Measurements from ENCODE around the gene MTAP. TPM values are rescaled to one million over a fixed set of nuclear protein-coding genes. Genes with fewer than 3 reads are reported as not detected.

Gene MTAP
- total and polyA plus RNA-seq, 2 of the 13 experiments (the other 11 are each of a cell fraction or from before 2014, with no cell fraction given) = 16.7 to 51.2 TPM

- no peak for TF ChIP-seq PAWR (CRISPR knock-in tag; IDR thresholded peaks at IDR 0.05; ENCODE audit: borderline replicate concordance)
- TF ChIP-seq ZNF781 (CRISPR knock-in tag; IDR thresholded peaks at IDR 0.05; ENCODE audit: borderline replicate concordance, not compliant biosample characterization) = no peak
- no peak for TF ChIP-seq HNF4G (IDR thresholded peaks at IDR 0.05; ENCODE audit: borderline replicate concordance, low read depth, low read length)
- TF ChIP-seq HNF4G (CRISPR knock-in tag; IDR thresholded peaks at IDR 0.05; ENCODE audit: borderline replicate concordance, low read depth) = no peak
- no peak for TF ChIP-seq MAZ (IDR thresholded peaks at IDR 0.05; ENCODE audit: borderline replicate concordance, low read depth, low read length)
- TF ChIP-seq MAZ (CRISPR knock-in tag; IDR thresholded peaks at IDR 0.05; ENCODE audit: low read depth) = no peak
- TF ChIP-seq EZH2 (conservative IDR thresholded peaks at IDR 0.05; ENCODE audit: low read depth, low read length) = no peak
- no peak for TF ChIP-seq MIER3 (CRISPR knock-in tag; IDR thresholded peaks at IDR 0.05; ENCODE audit: borderline replicate concordance)
- TF ChIP-seq ZNF773 (CRISPR knock-in tag; IDR thresholded peaks at IDR 0.05; ENCODE audit: borderline replicate concordance) = no peak
- TF ChIP-seq RCOR2 (CRISPR knock-in tag; IDR thresholded peaks at IDR 0.05) = no peak
- no peak for TF ChIP-seq TRIM22 (IDR thresholded peaks at IDR 0.05)
These were observed 181.1 kb downstream of the MTAP start (continued) for GRCh38 chr9:21983561-21983935.

GRCh38 chr9:21984101-21984500 is 181.7 kb downstream of the MTAP start:
- FAIRE-seq = no peak
- in situ Hi-C loops (cut with HindIII; ENCODE audit: extremely low pct_ligation_motif_present, low pct_unique_long_range_greater_than_20kb) = no loop called here
- TF ChIP-seq CHD4 (IDR thresholded peaks at IDR 0.05; ENCODE audit: borderline replicate concordance, low read length) (no peak), TBP (CRISPR knock-in tag; IDR thresholded peaks at IDR 0.05) (no peak), DR1 (CRISPR knock-in tag; IDR thresholded peaks at IDR 0.05) (no peak), PHF20 (CRISPR knock-in tag; IDR thresholded peaks at IDR 0.05) (no peak), PATZ1 (CRISPR knock-in tag; IDR thresholded peaks at IDR 0.05) (no peak), SP2 (CRISPR knock-in tag; IDR thresholded peaks at IDR 0.05) (no peak), ZMAT3 (CRISPR knock-in tag; conservative IDR thresholded peaks at IDR 0.05) (no peak)

More at GRCh38 chr9:21984101-21984500, 181.7 kb downstream of the MTAP start:
- POLR2A ChIA-PET = interaction anchor here (1.1 kb wide), 1 partner anchor 25 kb away, joined by 3 read pairs; the partner anchor contains the start of gene CDKN2B
- BruUV-seq (replicated peaks) = no TSS peak
- Histone ChIP-seq H3K4me3 (replicated peaks in 1 of 3; ENCODE audit: insufficient read depth in 1 of 3, low read depth in 2 of 3, low read length in 3 of 3) (no peak overlapping the region), H3K4me1 (ENCODE audit: insufficient read depth, low read length) (no peaks in the 10 kb centered on the region), H3K36me3 (replicated peaks in 1 of 2; ENCODE audit: control insufficient read depth in 1 of 2, insufficient read depth in 2 of 2, low read length in 2 of 2) (no peaks in the 10 kb centered on the region), H3K27me3 (ENCODE audit: control insufficient read depth in 1 of 2, insufficient read depth in 2 of 2, low read length in 2 of 2) (no peaks in the 10 kb centered on the region), H2AFZ (ENCODE audit: low read length) (no peak overlapping the region), H3K4me2 (ENCODE audit: low read depth, low read length) (no peak overlapping the region), H3K27ac (ENCODE audit: extremely low read length, insufficient read depth, low read length) (no peak overlapping the region), H3K9ac (ENCODE audit: insufficient read depth, low read depth, low read length) (no peak overlapping the region), H3K9me3 (ENCODE audit: low read length) (no peaks in the 10 kb centered on the region), H3K79me2 (ENCODE audit: insufficient read depth, low read length) (no peaks in the 10 kb centered on the region), H4K20me1 (ENCODE audit: insufficient read depth, low read length) (no peaks in the 10 kb centered on the region)
- intact Hi-C loops (cut with micrococcal nuclease; ENCODE audit: unreplicated experiment) = no loop called here
- DNase-seq (ENCODE audit: low spot score) (no peak), ATAC-seq (no peak)
- CTCF ChIA-PET (ENCODE audit: low intra/inter-chr PET ratio, low total read pairs) = no interaction called here
